H1 (cell line): ENCODE results near the gene NAIF1. TPM values are rescaled to one million over a fixed set of nuclear protein-coding genes. Genes with fewer than 3 reads are reported as not detected.

ENCODE experiments used
- CTCF ChIA-PET: fragments of 300-600 bp; sonication (Branson Sonifier 250); formaldehyde crosslinking; loops from one replicate; lab custom pipeline; 2021; ENCODE audit not compliant: partially characterized antibody; lab: Charles Lee
- POLR2A ChIA-PET: fragments of 300-600 bp; sonication (Branson Sonifier 250); formaldehyde crosslinking; loops from one replicate; lab custom pipeline; 2021; ENCODE audit warnings: inconsistent platforms; ENCODE audit not compliant: partially characterized antibody; lab: Charles Lee
- DNase-seq, 2 experiments: peaks; one replicate each; pipeline versions ENCODE4 v3.0.0 to v3.0.0-alpha.2; 2010 to 2022; ENCODE audit warnings: low spot score in 2 of 2, low read depth in 1 of 2, mixed read lengths in 1 of 2
- FAIRE-seq: peaks from 2 replicates; lab custom pipeline; 2011; peaks lifted over from hg19 to GRCh38; lab: Jason Lieb, UNC
- H2AFZ ChIP-seq: 2 replicates; pipeline ENCODE4 v1.8.1; 2012; ENCODE audit warnings: low read length, inconsistent platforms
- H2AK5ac ChIP-seq: 2 replicates; pipeline ENCODE4 v1.6.1; 2013; ENCODE audit warnings: low read depth, low read length
- H2BK120ac ChIP-seq: replicated peaks from 2 replicates; pipeline ENCODE3; 2013; ENCODE audit warnings: low read depth, low read length, inconsistent platforms
- H2BK12ac ChIP-seq: 2 replicates; pipeline ENCODE4 v1.6.1; 2013; ENCODE audit warnings: low read depth, low read length
- H2BK15ac ChIP-seq: 2 replicates; pipeline ENCODE4 v1.6.1; 2013; ENCODE audit warnings: low read length
- H2BK20ac ChIP-seq: 2 replicates; pipeline ENCODE4 v1.6.1; 2013; ENCODE audit warnings: low read length
- H2BK5ac ChIP-seq: 2 replicates; pipeline ENCODE4 v1.6.1; 2013; ENCODE audit warnings: low read depth, low read length
- H3K14ac ChIP-seq: 2 replicates; pipeline ENCODE4 v1.6.1; 2013; ENCODE audit warnings: inconsistent platforms; ENCODE audit not compliant: insufficient read length
- H3K18ac ChIP-seq: 2 replicates; pipeline ENCODE4 v1.6.1; 2013; ENCODE audit warnings: low read length; ENCODE audit errors: extremely low read depth
- H3K23ac ChIP-seq: 2 replicates; pipeline ENCODE4 v1.6.1; 2013; ENCODE audit warnings: inconsistent platforms; ENCODE audit not compliant: insufficient read length
- H3K23me2 ChIP-seq: 2 replicates; pipeline ENCODE4 v1.6.1; 2013; ENCODE audit warnings: low read depth, low read length
- H3K27ac ChIP-seq: 2 replicates; pipeline ENCODE4 v1.6.1; 2011; ENCODE audit warnings: low read depth, low read length, inconsistent platforms
- H3K27me3 ChIP-seq, 4 experiments: replicated peaks in 1 of 4; 1 replicate in 1 of 4; 2 replicates in 3 of 4; pipeline versions ENCODE4 v1.6.1 to v1.8.1; 2011 to 2013; ENCODE audit warnings: low read length in 3 of 4, mild to moderate bottlenecking in 3 of 4, inconsistent platforms in 2 of 4, mixed read lengths in 2 of 4, moderate library complexity in 1 of 4; ENCODE audit not compliant: control insufficient read depth in 3 of 4, insufficient read depth in 3 of 4; ENCODE audit errors: extremely low read depth in 1 of 4
- H3K36me3 ChIP-seq, 4 experiments: 2 replicates each; pipeline versions ENCODE4 v1.6.1 to v1.8.1; 2011 to 2013; ENCODE audit warnings: mild to moderate bottlenecking in 4 of 4, low read length in 3 of 4, moderate library complexity in 2 of 4, control low read depth in 1 of 4, inconsistent platforms in 1 of 4; ENCODE audit not compliant: insufficient read depth in 4 of 4, control insufficient read depth in 2 of 4
- H3K4ac ChIP-seq: replicated peaks from 2 replicates; pipeline ENCODE3; 2013; ENCODE audit warnings: low read length, low read depth, mixed read lengths, inconsistent platforms; ENCODE audit not compliant: insufficient read length
- H3K4me1 ChIP-seq, 4 experiments: replicated peaks in 1 of 4; 1 replicate in 1 of 4; 2 replicates in 3 of 4; pipeline versions ENCODE4 v1.6.1 to v1.8.1; 2011 to 2013; ENCODE audit warnings: low read length in 3 of 4, inconsistent platforms in 2 of 4, mixed read lengths in 1 of 4; ENCODE audit not compliant: insufficient read depth in 4 of 4, control insufficient read depth in 3 of 4
- H3K4me2 ChIP-seq, 2 experiments: 2 replicates each; pipeline versions ENCODE4 v1.6.1 to v1.8.1; 2011 to 2013; ENCODE audit warnings: low read depth in 2 of 2, low read length in 2 of 2, control low read depth in 1 of 2, inconsistent platforms in 1 of 2, mild to moderate bottlenecking in 1 of 2; ENCODE audit not compliant: insufficient read depth in 1 of 2
- H3K4me3 ChIP-seq, 4 experiments: fragments of 200-600, 300-600 bp in 1 of 4; sonication (generic), shearing (Covaris generic), sonication (Bioruptor Twin) in 1 of 4; 2 replicates each; pipeline versions ENCODE4 v1.5.1 to v1.8.1; 2011 to 2016; ENCODE audit warnings: low read length in 4 of 4, low read depth in 3 of 4, control low read depth in 2 of 4, inconsistent platforms in 2 of 4, mild to moderate bottlenecking in 2 of 4, mixed read lengths in 1 of 4, moderate library complexity in 1 of 4; ENCODE audit not compliant: insufficient read depth in 2 of 4; ENCODE audit errors: extremely low read depth in 1 of 4
- H3K56ac ChIP-seq: replicated peaks from 2 replicates; pipeline ENCODE3; 2013; ENCODE audit warnings: low read depth, mild to moderate bottlenecking, mixed read lengths, low read length, inconsistent platforms; ENCODE audit not compliant: insufficient read length
- H3K79me1 ChIP-seq: 2 replicates; pipeline ENCODE4 v1.6.1; 2013; ENCODE audit warnings: low read depth, low read length, control low read depth
- H3K79me2 ChIP-seq, 2 experiments: 2 replicates each; pipeline versions ENCODE4 v1.6.1 to v1.8.1; 2012 to 2013; ENCODE audit warnings: low read length in 2 of 2, mild to moderate bottlenecking in 2 of 2, inconsistent platforms in 1 of 2; ENCODE audit not compliant: insufficient read depth in 2 of 2, control insufficient read depth in 1 of 2
- H3K9ac ChIP-seq, 4 experiments: replicated peaks in 1 of 4; 1 replicate in 1 of 4; 2 replicates in 3 of 4; pipeline versions ENCODE4 v1.6.1 to v1.8.1; 2011 to 2013; ENCODE audit warnings: low read depth in 3 of 4, low read length in 3 of 4, control low read depth in 2 of 4, mild to moderate bottlenecking in 2 of 4, moderate library complexity in 2 of 4, inconsistent platforms in 1 of 4; ENCODE audit errors: extremely low read depth in 1 of 4
- H3K9me3 ChIP-seq, 2 experiments: 2 replicates each; pipeline versions ENCODE4 v1.6.1 to v1.8.1; 2012 to 2013; ENCODE audit warnings: mild to moderate bottlenecking in 2 of 2, moderate library complexity in 2 of 2, control low read depth in 1 of 2, inconsistent platforms in 1 of 2, low read depth in 1 of 2, low read length in 1 of 2, mixed read lengths in 1 of 2; ENCODE audit not compliant: insufficient read depth in 2 of 2
- H4K20me1 ChIP-seq, 2 experiments: replicated peaks in 1 of 2; 2 replicates each; pipeline versions ENCODE3 to v1.8.1; 2011 to 2013; ENCODE audit warnings: inconsistent platforms in 2 of 2, low read length in 2 of 2, mild to moderate bottlenecking in 1 of 2; ENCODE audit not compliant: insufficient read depth in 2 of 2, control insufficient read depth in 1 of 2
- H4K5ac ChIP-seq: 2 replicates; pipeline ENCODE4 v1.6.1; 2013; ENCODE audit warnings: low read length, low read depth, mixed read lengths, inconsistent platforms; ENCODE audit not compliant: insufficient read length
- H4K8ac ChIP-seq: 2 replicates; pipeline ENCODE4 v1.8.0; 2013; ENCODE audit warnings: mild to moderate bottlenecking, moderate library complexity, low read length, inconsistent platforms; ENCODE audit not compliant: insufficient read depth; ENCODE audit errors: extremely low read depth
- H4K91ac ChIP-seq: replicated peaks from 2 replicates; pipeline ENCODE3; 2013; ENCODE audit warnings: low read length, mixed read lengths, inconsistent platforms; ENCODE audit not compliant: insufficient read length
- CHD1 ChIP-seq: IDR thresholded peaks from 2 replicates; pipeline ENCODE4 v1.6.1; 2012; ENCODE audit warnings: low read depth, low read length, improper control_type of control experiment
- RXRA ChIP-seq: IDR thresholded peaks from 2 replicates; pipeline ENCODE4 v1.6.1; 2011; ENCODE audit warnings: low read depth, mild to moderate bottlenecking, low read length, moderate library complexity; ENCODE audit not compliant: insufficient read depth
- SIRT6 ChIP-seq: IDR thresholded peaks from one replicate; pipeline ENCODE4 v1.7.1; 2012; ENCODE audit warnings: low read length, inconsistent platforms
- SUZ12 ChIP-seq: fragments of 200-600 bp; sonication (generic); IDR thresholded peaks from 2 replicates; pipeline ENCODE4 v1.6.1; 2012; ENCODE audit warnings: mild to moderate bottlenecking, inconsistent platforms, low read length, moderate library complexity, mixed read lengths
- WGBS, 2 experiments: shearing (Covaris generic) in 1 of 2; methylation state at CpG; one replicate each; pipeline versions ENCODE4 v1.1.6 to v1.1.7; 2013 to 2015; ENCODE audit warnings: low lambda C conversion rate in 2 of 2, mixed read lengths in 2 of 2, inconsistent platforms in 1 of 2, low coverage in 1 of 2, missing lambda C conversion rate in 1 of 2; ENCODE audit not compliant: insufficient replicate concordance in 2 of 2, insufficient coverage in 1 of 2, insufficient read length in 1 of 2; ENCODE audit errors: extremely low coverage in 1 of 2, missing lambda C conversion rate in 1 of 2; 5-methylcytosine and 5-hydroxymethylcytosine counted together
- polyA plus RNA-seq, 7 experiments: library from polyadenylated mRNA; depleted of rRNA in 3 of 7; stranded (reverse) in 5 of 7; unstranded in 2 of 7; fragments of >200 nt in 5 of 7; fragments of 200-250 nt in 2 of 7; gene quantifications; 1 replicate in 5 of 7; 2 replicates in 1 of 7; 4 replicates in 1 of 7; pipeline versions ENCODE4 v1.2.1 to v1.2.3, GENCODE V29; 2011 to 2013; ENCODE audit warnings: missing spikeins in 2 of 7, mixed read lengths in 2 of 7
- total RNA-seq: library from RNA; stranded (reverse); fragmentation: NEBNext Ultra II Directional; extraction: Animal tissue kit (Norgen Biotek cat#: 25700); gene quantifications from 2 replicates; pipeline ENCODE4 v1.2.1, GENCODE V29; 2021
- TF ChIP-seq, protein P1 (sequence below): IDR thresholded peaks from 2 replicates; pipeline ENCODE4 v1.6.1; 2011; ENCODE audit warnings: low read length, improper control_type of control experiment

Gene NAIF1
- total and polyA plus RNA-seq, 2 of the 8 experiments (the other 6 are each of a cell fraction or from before 2014, with no cell fraction given), result 8.7 to 9.0 TPM

DNA sequence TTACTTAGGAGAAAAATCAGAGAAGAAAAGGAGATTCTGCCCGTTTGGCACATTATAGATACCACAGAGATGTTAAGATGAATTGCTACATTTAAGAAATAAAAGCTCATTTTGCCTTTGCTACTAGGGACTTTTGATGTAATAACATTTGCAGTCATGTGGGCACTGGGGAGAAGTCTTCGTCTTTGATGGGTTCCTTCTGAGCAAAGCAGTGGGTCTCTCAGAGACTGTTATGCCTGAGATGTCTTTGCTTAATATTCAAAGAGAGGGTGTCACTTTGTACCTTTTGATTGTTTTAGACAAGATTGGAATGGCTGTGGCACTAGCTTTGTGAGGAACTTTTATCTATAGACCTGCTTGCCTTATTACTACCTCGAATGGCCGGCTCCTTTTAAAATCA is 25.9 kb upstream of the NAIF1 start:
- WGBS, 2 experiments, result 67% methylated on average over 4 of the region's 4 CpGs; no CpG with 5 or more reads in 1 of the 2 experiments
- Histone ChIP-seq H2BK5ac (no peak overlapping the region), H3K4me2 (no peak overlapping the region), H2AK5ac (no peak overlapping the region), H3K79me1 (peaks cover 16% of the 10 kb centered on the region), H3K18ac (no peak overlapping the region), H2AFZ (no peak overlapping the region), H2BK20ac (no peak overlapping the region), H3K79me2 (peaks cover 0 to 22% of the 10 kb centered on the region in 2 experiments; a peak in 2 of 4 replicates), H4K5ac (no peak overlapping the region), H2BK120ac (no peak overlapping the region), H3K14ac (no peak overlapping the region), H4K91ac (no peak overlapping the region), H2BK15ac (no peak overlapping the region), H3K9ac (no peak overlapping the region), H3K56ac (no peak overlapping the region), H3K9me3 (no peaks in the 10 kb centered on the region), H3K23ac (no peak overlapping the region), H3K4me1 (peaks cover 0 to 12% (median 9%) of the 10 kb centered on the region in 4 experiments; a peak in 6 of 7 replicates), H2BK12ac (no peak overlapping the region), H3K27ac (no peak overlapping the region), H3K4ac (no peak overlapping the region), H3K27me3 (no peaks in the 10 kb centered on the region), H3K23me2 (no peaks in the 10 kb centered on the region), H3K4me3 (no peak overlapping the region), H3K36me3 (no peaks in the 10 kb centered on the region), H4K8ac (no peak overlapping the region), H4K20me1 (peaks cover 0 to 9% of the 10 kb centered on the region in 2 experiments)
- ChIA-PET POLR2A (interaction anchor here (0.5 to 5.0 kb wide), 4 partner anchors 11 to 163 kb away, joined by 3 to 33 read pairs (median 4); partner anchors contain the start of gene PIP5KL1), CTCF (interaction anchor here (0.7 to 4.8 kb wide), 12 partner anchors 8 to 150 kb away, joined by 3 to 42 read pairs (median 4); no protein-coding TSS in a partner anchor)
- DNase-seq (no peak), FAIRE-seq (no peak)
- no peak for TF ChIP-seq RXRA
- TF ChIP-seq, protein P1, sequence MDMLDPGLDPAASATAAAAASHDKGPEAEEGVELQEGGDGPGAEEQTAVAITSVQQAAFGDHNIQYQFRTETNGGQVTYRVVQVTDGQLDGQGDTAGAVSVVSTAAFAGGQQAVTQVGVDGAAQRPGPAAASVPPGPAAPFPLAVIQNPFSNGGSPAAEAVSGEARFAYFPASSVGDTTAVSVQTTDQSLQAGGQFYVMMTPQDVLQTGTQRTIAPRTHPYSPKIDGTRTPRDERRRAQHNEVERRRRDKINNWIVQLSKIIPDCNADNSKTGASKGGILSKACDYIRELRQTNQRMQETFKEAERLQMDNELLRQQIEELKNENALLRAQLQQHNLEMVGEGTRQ, result no peak
- no peak for TF ChIP-seq SUZ12
- no peak for TF ChIP-seq SIRT6
- TF ChIP-seq CHD1, result no peak
